Measurements from ENCODE around the gene TXNDC11.

TXNDC11 gene

DNA sequence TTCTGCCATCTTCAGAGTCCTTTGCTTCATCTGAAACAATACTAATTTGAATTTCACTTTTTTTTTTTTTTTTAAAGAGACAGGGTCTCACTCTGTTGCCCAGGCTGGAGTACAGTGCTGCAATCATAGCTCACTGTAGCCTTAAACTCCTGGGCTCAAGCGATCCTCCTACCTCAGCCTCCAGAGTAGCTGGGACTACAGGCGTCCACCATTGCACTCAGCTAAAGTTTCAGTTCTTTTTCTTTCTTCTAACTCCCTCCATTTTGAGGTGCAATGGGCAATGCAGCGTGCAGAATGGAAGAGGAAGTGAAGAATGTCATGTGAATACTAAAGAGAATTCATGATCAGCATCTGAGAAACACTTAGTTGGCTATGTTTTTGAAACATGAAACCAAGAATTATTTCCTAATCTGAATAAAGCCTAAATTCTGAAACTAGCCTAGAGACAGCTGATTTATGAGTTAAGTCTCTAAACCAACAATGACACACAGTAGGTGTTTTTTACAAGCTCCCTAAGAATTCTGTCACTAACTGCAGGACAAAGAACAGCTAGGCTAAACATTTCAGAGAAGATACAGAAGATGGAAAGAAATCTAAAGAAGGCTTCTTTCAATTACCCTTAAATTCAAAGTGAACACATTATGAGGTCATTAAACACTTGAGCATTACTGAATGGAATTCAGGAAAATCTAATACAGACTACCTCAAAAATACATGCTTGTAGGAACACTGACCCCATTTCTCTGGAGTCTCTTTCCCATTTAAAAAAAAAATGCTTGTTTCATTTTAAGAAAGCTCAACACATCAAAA is 53.4 kb downstream of the TXNDC11 start:
- no peaks in the 10 kb centered on the region for H3K9me3 ChIP-seq (ENCODE audit: severe bottlenecking)
- DNase-seq, result no peak
- TF ChIP-seq CTCF (IDR thresholded peaks at IDR 0.05; ENCODE audit: low read depth, low read length), result no peak
- no peak overlapping the region for H3K27ac ChIP-seq
- no peak overlapping the region for H3K4me3 ChIP-seq (ENCODE audit: low read depth, low read length)
- H3K27me3 ChIP-seq (ENCODE audit: insufficient read depth, low read depth, severe bottlenecking), result no peaks in the 10 kb centered on the region
- H3K36me3 ChIP-seq, result peaks cover 85% of the 10 kb centered on the region

- H3K27me3 ChIP-seq (ENCODE audit: insufficient read depth, low read depth, severe bottlenecking), result no peaks in the 10 kb centered on the region
- H3K27ac ChIP-seq, result no peak overlapping the region
- H3K9me3 ChIP-seq (ENCODE audit: severe bottlenecking), result no peaks in the 10 kb centered on the region
- DNase-seq, result no peak
- H3K4me3 ChIP-seq (ENCODE audit: low read depth, low read length), result no peak overlapping the region
- peaks cover 91% of the 10 kb centered on the region for H3K36me3 ChIP-seq
- no peak for TF ChIP-seq CTCF (IDR thresholded peaks at IDR 0.05; ENCODE audit: low read depth, low read length)
Observed at GRCh38 chr16:11688520-11688886, 54.2 kb downstream of the TXNDC11 start.

- Histone ChIP-seq H3K27me3 (ENCODE audit: insufficient read depth, low read depth, severe bottlenecking) (no peaks in the 10 kb centered on the region), H3K9me3 (ENCODE audit: severe bottlenecking) (no peaks in the 10 kb centered on the region), H3K4me3 (ENCODE audit: low read depth, low read length) (no peak overlapping the region), H3K36me3 (peaks cover 92% of the 10 kb centered on the region), H3K27ac (no peak overlapping the region)
- DNase-seq, result no peak
- TF ChIP-seq CTCF (IDR thresholded peaks at IDR 0.05; ENCODE audit: low read depth, low read length), result no peak
Observed at GRCh38 chr16:11687601-11688519, 54.8 kb downstream of the TXNDC11 start.

GRCh38 chr16:11686713-11687380 is 55.8 kb downstream of the TXNDC11 start:
- H3K27ac ChIP-seq, result no peak overlapping the region
- no peak for DNase-seq
- no peak overlapping the region for H3K4me3 ChIP-seq (ENCODE audit: low read depth, low read length)
- TF ChIP-seq CTCF (IDR thresholded peaks at IDR 0.05; ENCODE audit: low read depth, low read length), result no peak
- peaks cover 94% of the 10 kb centered on the region for H3K36me3 ChIP-seq
- no peaks in the 10 kb centered on the region for H3K27me3 ChIP-seq (ENCODE audit: insufficient read depth, low read depth, severe bottlenecking)
- H3K9me3 ChIP-seq (ENCODE audit: severe bottlenecking), result no peaks in the 10 kb centered on the region

GRCh38 chr16:11685844-11686618 is 56.6 kb downstream of the TXNDC11 start:
- Histone ChIP-seq H3K27ac (no peak overlapping the region), H3K9me3 (ENCODE audit: severe bottlenecking) (no peaks in the 10 kb centered on the region), H3K36me3 (peaks cover 94% of the 10 kb centered on the region), H3K27me3 (ENCODE audit: insufficient read depth, low read depth, severe bottlenecking) (no peaks in the 10 kb centered on the region), H3K4me3 (ENCODE audit: low read depth, low read length) (no peak overlapping the region)
- DNase-seq, result no peak
- TF ChIP-seq CTCF (IDR thresholded peaks at IDR 0.05; ENCODE audit: low read depth, low read length), result no peak

Data from WERI-Rb-1 (cell line).